T-cell (primary cell): ENCODE measurements around the gene PAQR5. TPM values are rescaled to one million over a fixed set of nuclear protein-coding genes. Genes with fewer than 3 reads are reported as not detected.
A peak's percentile ranks its signal among the peaks of the same experiment; 100 is the strongest.
"Not testable (repeated sequence)": the region's sequence is repeated elsewhere in the genome, so short reads cannot be mapped to it uniquely, and the experiment has no call there.

Experiments used
- ATAC-seq, 4 experiments: fragments of 200-7000 bp in 3 of 4; fragments of 150-1000 bp in 1 of 4; cut with Tn5 transposase; replicated peaks in 1 of 4; 1 replicate in 3 of 4; 2 replicates in 1 of 4; pipeline ENCODE4 v1.10.0; 2021; ENCODE audit warnings: moderate library complexity in 3 of 4, mild to moderate bottlenecking in 2 of 4, moderate number of reproducible peaks in 1 of 4
- CTCF ChIA-PET, 2 donors: fragments of 300-600 bp; sonication (Branson Sonifier 250); formaldehyde crosslinking; loops; one replicate each; lab custom pipeline; 2022; ENCODE audit warnings: antibody characterized with exemption in 2 of 2; lab: Charles Lee
- POLR2A ChIA-PET, 2 donors: fragments of 300-600 bp; sonication (Branson Sonifier 250); formaldehyde crosslinking; loops; one replicate each; lab custom pipeline; 2022; ENCODE audit warnings: antibody characterized with exemption in 2 of 2; lab: Charles Lee
- DNase-seq, 35 experiments: peaks; one replicate each; pipeline versions ENCODE4 v3.0.0 to v3.0.0-alpha.2; 2013 to 2023
- H3K27ac ChIP-seq: one replicate; pipeline ENCODE4 v1.5.1; 2013; ENCODE audit warnings: low read length
- H3K27me3 ChIP-seq, 2 experiments: replicated peaks in 1 of 2; 1 replicate in 1 of 2; 2 replicates in 1 of 2; pipeline versions ENCODE4 v1.6.1 to v1.7.0; 2013; ENCODE audit warnings: low read length in 1 of 2, mixed read lengths in 1 of 2; ENCODE audit not compliant: control insufficient read depth in 2 of 2, insufficient read depth in 2 of 2; ENCODE audit errors: extremely low read depth in 1 of 2
- H3K36me3 ChIP-seq, 2 donors: 1 replicate in 1 of 2; 2 replicates in 1 of 2; pipeline versions ENCODE4 v1.6.1 to v1.7.0; 2013; ENCODE audit warnings: low read length in 1 of 2; ENCODE audit not compliant: control insufficient read depth in 2 of 2, insufficient read depth in 1 of 2; ENCODE audit errors: extremely low read depth in 1 of 2
- H3K4me1 ChIP-seq, 2 experiments: 1 replicate in 1 of 2; 2 replicates in 1 of 2; pipeline versions ENCODE4 v1.6.1 to v1.7.0; 2013; ENCODE audit warnings: low read length in 2 of 2, mixed read lengths in 1 of 2; ENCODE audit not compliant: insufficient read depth in 2 of 2, control insufficient read depth in 1 of 2; ENCODE audit errors: extremely low read depth in 1 of 2
- H3K4me3 ChIP-seq, 2 donors: 1 replicate in 1 of 2; 2 replicates in 1 of 2; pipeline versions ENCODE4 v1.5.1 to v1.7.0; 2013; ENCODE audit warnings: mild to moderate bottlenecking in 2 of 2, low read length in 1 of 2, moderate library complexity in 1 of 2; ENCODE audit not compliant: control insufficient read depth in 1 of 2; ENCODE audit errors: extremely low read depth in 1 of 2
- H3K9me3 ChIP-seq: 2 replicates; pipeline ENCODE4 v1.7.0; 2013
- H3K27ac Mint-ChIP-seq, 2 donors: one replicate each; pipeline ENCODE4 v1.8.0; 2020 to 2021; ENCODE audit warnings: mild to moderate bottlenecking in 2 of 2, mixed read lengths in 2 of 2
- H3K27me3 Mint-ChIP-seq, 2 donors: one replicate each; pipeline ENCODE4 v1.8.0; 2021 to 2022; ENCODE audit warnings: mixed read lengths in 2 of 2
- H3K36me3 Mint-ChIP-seq: one replicate; pipeline ENCODE4 v1.8.0; 2021; ENCODE audit warnings: mixed read lengths
- H3K4me1 Mint-ChIP-seq, 3 donors: one replicate each; pipeline ENCODE4 v1.8.0; 2020 to 2022; ENCODE audit warnings: mixed read lengths in 3 of 3, mild to moderate bottlenecking in 1 of 3
- H3K4me3 Mint-ChIP-seq, 3 donors: one replicate each; pipeline ENCODE4 v1.8.0; 2020 to 2022; ENCODE audit warnings: mild to moderate bottlenecking in 3 of 3, mixed read lengths in 3 of 3, moderate library complexity in 3 of 3
- H3K9me3 Mint-ChIP-seq, 3 donors: one replicate each; pipeline ENCODE4 v1.8.0; 2020 to 2022; ENCODE audit warnings: mixed read lengths in 3 of 3
- WGBS: methylation state at CpG from one replicate; pipeline ENCODE4 v1.1.5; 2013; ENCODE audit warnings: missing lambda C conversion rate; ENCODE audit not compliant: insufficient coverage; 5-methylcytosine and 5-hydroxymethylcytosine counted together
- total RNA-seq, 35 experiments: library from RNA in 6 of 35; stranded (reverse) in 6 of 35; fragments of 120-200 nt in 1 of 35; gene quantifications; one replicate each; pipeline versions ENCODE4 v1.2.1 to v1.2.4 and lab custom pipeline; 2013 to 2026

The PAQR5 gene
- total RNA-seq, 5 donors from 2014 or later (not counting 1 experiment from before 2014, with no cell fraction given): 0.03 to 0.07 (median 0.06) TPM; not detected in 2

DNA sequence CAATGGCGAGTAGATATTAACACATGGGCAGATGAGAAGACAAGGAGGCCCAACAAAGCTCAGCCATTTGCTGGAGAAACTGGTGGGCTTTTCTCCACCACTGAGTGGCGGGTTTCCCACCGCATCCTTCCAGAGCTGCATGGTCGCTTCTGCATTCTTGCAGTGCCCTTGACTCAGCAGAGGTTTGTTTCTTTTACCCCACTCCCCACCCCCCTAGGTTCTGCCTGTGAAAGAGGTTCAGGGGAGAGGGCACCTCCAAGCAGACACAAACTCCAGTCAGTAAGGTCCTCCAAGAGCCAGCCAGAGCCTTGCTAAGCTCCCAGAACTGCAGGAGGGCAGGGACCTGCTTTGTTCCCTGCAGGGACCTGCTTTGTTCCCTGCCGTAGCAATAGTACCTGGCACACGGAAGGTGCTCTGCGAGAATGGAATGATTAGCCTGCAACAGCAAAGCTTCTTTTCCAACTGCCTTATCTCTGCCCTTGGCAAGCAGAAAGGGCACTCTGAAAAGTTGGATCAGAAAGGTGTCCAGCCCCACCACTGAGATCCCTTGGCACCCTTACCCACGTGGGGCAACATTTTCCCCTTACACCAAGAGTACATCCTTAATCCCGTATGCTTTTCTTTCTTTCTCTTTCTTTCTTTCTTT is 1.4 kb downstream of the PAQR5 start:
- H3K9me3 Mint-ChIP-seq: no peaks in the 10 kb centered on the region
- peak overlapping the region in 1 of 3 donors; percentile 50 for H3K4me3 Mint-ChIP-seq
- H3K4me1 Mint-ChIP-seq: peaks cover 3 to 9% (median 8%) of the 10 kb centered on the region in 3 donors
- H3K27ac Mint-ChIP-seq: no peak overlapping the region
- no peaks in the 10 kb centered on the region for H3K36me3 Mint-ChIP-seq
- ChIA-PET POLR2A (no interaction called here), CTCF (no interaction called here)
- H3K9me3 ChIP-seq: no peaks in the 10 kb centered on the region
- 87% methylated on average over 7 of the region's 9 CpGs for WGBS
- peaks cover 64 to 67% of the 10 kb centered on the region in 2 donors for H3K27me3 Mint-ChIP-seq
- DNase-seq (no peak), ATAC-seq (no peak)
- H3K27me3 ChIP-seq: peaks cover 8 to 55% of the 10 kb centered on the region in 2 experiments
- no peaks in the 10 kb centered on the region for H3K36me3 ChIP-seq
- no peak overlapping the region for H3K27ac ChIP-seq
- no peak overlapping the region for H3K4me3 ChIP-seq
- H3K4me1 ChIP-seq: peaks cover 0 to 8% of the 10 kb centered on the region in 2 experiments

- POLR2A ChIA-PET, H3K27ac Mint-ChIP-seq, H3K36me3 ChIP-seq, H3K27ac ChIP-seq, DNase-seq, H3K9me3 ChIP-seq, H3K36me3 Mint-ChIP-seq, H3K4me1 ChIP-seq, ATAC-seq, CTCF ChIA-PET, H3K9me3 Mint-ChIP-seq, H3K4me1 Mint-ChIP-seq, H3K4me3 ChIP-seq: not testable (repeated sequence)
- Mint-ChIP-seq H3K4me3 (peak overlapping the region in 1 of 3 donors; percentile 22), H3K27me3 (peaks cover 59 to 63% of the 10 kb centered on the region in 2 donors)
- WGBS: 59% methylated on average over 3 of the region's 8 CpGs
- H3K27me3 ChIP-seq: peaks cover 8 to 55% of the 10 kb centered on the region in 2 experiments
These were observed 2.4 kb downstream of the PAQR5 start for GRCh38 chr15:69301101-69301500.

GRCh38 chr15:69302087-69302486 is 3.4 kb downstream of the PAQR5 start:
- H3K9me3 ChIP-seq, H3K4me3 Mint-ChIP-seq, H3K9me3 Mint-ChIP-seq, H3K4me1 ChIP-seq, ATAC-seq, POLR2A ChIA-PET, DNase-seq, H3K4me3 ChIP-seq, H3K27ac Mint-ChIP-seq, CTCF ChIA-PET, H3K4me1 Mint-ChIP-seq, H3K27ac ChIP-seq, H3K36me3 Mint-ChIP-seq, H3K36me3 ChIP-seq: not testable (repeated sequence)
- no CpG with 5 or more reads among the region's 6 CpGs for WGBS
- peaks cover 53 to 57% of the 10 kb centered on the region in 2 donors for H3K27me3 Mint-ChIP-seq
- H3K27me3 ChIP-seq: peaks cover 8 to 50% of the 10 kb centered on the region in 2 experiments

GRCh38 chr15:69302929-69303328 is 4.2 kb downstream of the PAQR5 start:
- Histone ChIP-seq H3K27ac (no peak overlapping the region), H3K4me1 (peaks cover 0 to 8% of the 10 kb centered on the region in 2 experiments), H3K4me3 (no peak overlapping the region), H3K36me3 (no peaks in the 10 kb centered on the region), H3K27me3 (peaks cover 8 to 53% of the 10 kb centered on the region in 2 experiments), H3K9me3 (no peaks in the 10 kb centered on the region)
- CTCF ChIA-PET: no interaction called here
- Mint-ChIP-seq H3K4me1 (peaks cover 3 to 9% (median 8%) of the 10 kb centered on the region in 3 donors), H3K9me3 (no peaks in the 10 kb centered on the region), H3K4me3 (no peak overlapping the region), H3K27ac (peak overlapping the region in 1 of 2 donors; percentile 66), H3K27me3 (peaks cover 50 to 51% of the 10 kb centered on the region in 2 donors), H3K36me3 (no peaks in the 10 kb centered on the region)
- no peak for ATAC-seq
- no peak for DNase-seq
- WGBS: no CpG with 5 or more reads among the region's 3 CpGs
- POLR2A ChIA-PET: no interaction called here

DNA sequence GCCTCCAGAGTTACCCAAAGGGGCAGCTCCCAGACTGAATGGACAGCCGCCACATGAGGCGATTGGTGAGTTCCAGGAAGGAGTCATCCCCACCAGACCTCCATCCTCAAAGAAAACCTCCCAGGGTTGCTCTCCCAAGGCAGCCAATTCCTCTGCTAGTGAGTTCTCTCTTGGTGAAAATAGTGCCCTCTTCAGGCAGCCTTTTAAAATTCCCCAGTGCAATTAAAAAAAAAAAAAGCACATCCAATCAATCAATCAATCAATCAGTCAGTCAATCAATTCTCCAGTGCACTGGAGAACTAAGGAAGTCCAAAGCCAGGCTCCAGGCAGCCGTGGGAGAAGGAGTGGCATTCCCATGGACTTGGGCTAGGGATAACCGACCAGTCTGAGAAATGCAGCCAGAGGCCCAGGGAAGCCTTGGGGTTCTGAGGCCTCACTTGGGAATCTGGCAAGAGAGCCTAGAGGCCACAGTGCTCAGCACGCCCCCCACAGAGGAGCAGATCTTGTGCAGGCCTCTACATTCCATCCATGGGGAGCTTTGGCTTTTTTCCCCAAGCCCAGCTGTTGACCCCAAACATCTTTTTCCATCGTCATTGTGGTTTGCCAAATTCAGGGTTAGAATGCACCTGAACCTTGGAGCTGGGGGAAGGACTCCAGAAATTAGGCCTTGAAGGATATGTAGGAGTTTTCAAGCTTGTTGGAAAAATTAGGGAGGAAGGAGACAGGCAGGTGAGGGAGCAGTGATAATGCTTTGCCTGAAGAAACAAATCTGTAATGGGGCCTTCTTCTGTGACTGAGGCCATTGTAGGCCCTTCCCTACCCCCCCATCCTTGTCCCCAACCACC is 4.8 kb downstream of the PAQR5 start:
- Histone ChIP-seq H3K4me3 (no peak overlapping the region), H3K27me3 (peaks cover 8 to 47% of the 10 kb centered on the region in 2 experiments), H3K4me1 (peaks cover 0 to 8% of the 10 kb centered on the region in 2 experiments), H3K27ac (no peak overlapping the region), H3K36me3 (no peaks in the 10 kb centered on the region), H3K9me3 (no peaks in the 10 kb centered on the region)
- no peaks in the 10 kb centered on the region for H3K9me3 Mint-ChIP-seq
- 65% methylated on average over 4 of the region's 6 CpGs for WGBS
- ChIA-PET CTCF (no interaction called here), POLR2A (no interaction called here)
- H3K36me3 Mint-ChIP-seq: no peaks in the 10 kb centered on the region
- H3K27me3 Mint-ChIP-seq: peaks cover 46 to 47% of the 10 kb centered on the region in 2 donors
- H3K4me3 Mint-ChIP-seq: no peak overlapping the region
- H3K27ac Mint-ChIP-seq: no peak overlapping the region
- ATAC-seq (no peak), DNase-seq (no peak)
- peaks cover 3 to 9% (median 8%) of the 10 kb centered on the region in 3 donors for H3K4me1 Mint-ChIP-seq

GRCh38 chr15:69304182-69304545 is 5.5 kb downstream of the PAQR5 start:
- Mint-ChIP-seq H3K27ac (no peak overlapping the region), H3K4me1 (peaks cover 3 to 9% (median 8%) of the 10 kb centered on the region in 3 donors), H3K4me3 (no peak overlapping the region), H3K36me3 (no peaks in the 10 kb centered on the region), H3K9me3 (no peaks in the 10 kb centered on the region), H3K27me3 (peaks cover 52 to 53% of the 10 kb centered on the region in 2 donors)
- WGBS: 55% methylated on average over 4 of the region's 5 CpGs
- DNase-seq (no peak), ATAC-seq (no peak)
- H3K4me3 ChIP-seq: no peak overlapping the region
- CTCF ChIA-PET: no interaction called here
- POLR2A ChIA-PET: no interaction called here
- no peaks in the 10 kb centered on the region for H3K36me3 ChIP-seq
- peaks cover 0 to 8% of the 10 kb centered on the region in 2 experiments for H3K4me1 ChIP-seq
- no peak overlapping the region for H3K27ac ChIP-seq
- H3K27me3 ChIP-seq: peaks cover 8 to 52% of the 10 kb centered on the region in 2 experiments
- H3K9me3 ChIP-seq: no peaks in the 10 kb centered on the region
